ENCODE results near the gene ERGIC1. TPM values are rescaled to one million over a fixed set of nuclear protein-coding genes. Genes with fewer than 3 reads are reported as not detected.
A peak's percentile ranks its signal among the peaks of the same experiment; 100 is the strongest.
"Not testable (repeated sequence)": the region's sequence is repeated elsewhere in the genome, so short reads cannot be mapped to it uniquely, and the experiment has no call there.

The ERGIC1 gene
- total and polyA plus RNA-seq, 4 experiments from 2014 or later: 10.6 to 51.0 (median 32.3) TPM

GRCh38 chr5:172894767-172895388 is 60.8 kb downstream of the ERGIC1 start:
- Histone ChIP-seq H3K27me3 (ENCODE audit: insufficient read depth, low read length) (no peaks in the 10 kb centered on the region), H3K4me3 (ENCODE audit: low read length in 2 of 2) (no peak overlapping the region), H3K9me3 (ENCODE audit: control insufficient read depth in 1 of 2, low read length in 2 of 2) (no peaks in the 10 kb centered on the region), H3K36me3 (ENCODE audit: insufficient read depth, low read length) (peaks cover 11% of the 10 kb centered on the region), H3K4me1 (ENCODE audit: insufficient read depth, low read length) (peaks cover 5% of the 10 kb centered on the region), H3K27ac (ENCODE audit: low read depth, low read length) (no peak overlapping the region)
- POLR2A ChIA-PET (ENCODE audit: partially characterized antibody): no interaction called here
- peak overlapping the region in 2 of 7 donors; percentile 8 to 11 for H3K27ac Mint-ChIP-seq
- CTCF ChIA-PET (ENCODE audit: partially characterized antibody): interaction anchor here (1.0 kb wide), 1 partner anchor 11 kb away, joined by 4 read pairs; no protein-coding TSS in a partner anchor
- H3K9me3 Mint-ChIP-seq: no peaks in the 10 kb centered on the region
- H3K4me3 Mint-ChIP-seq: no peak overlapping the region
- intact Hi-C loops (cut with micrococcal nuclease): no loop called here
- H3K36me3 Mint-ChIP-seq: peaks cover 21 to 33% of the 10 kb centered on the region in 2 donors
- H3K27me3 Mint-ChIP-seq: no peaks in the 10 kb centered on the region
- H3K4me1 Mint-ChIP-seq: peaks cover 1 to 25% (median 7%) of the 10 kb centered on the region in 4 donors
- no peak for DNase-seq

DNA sequence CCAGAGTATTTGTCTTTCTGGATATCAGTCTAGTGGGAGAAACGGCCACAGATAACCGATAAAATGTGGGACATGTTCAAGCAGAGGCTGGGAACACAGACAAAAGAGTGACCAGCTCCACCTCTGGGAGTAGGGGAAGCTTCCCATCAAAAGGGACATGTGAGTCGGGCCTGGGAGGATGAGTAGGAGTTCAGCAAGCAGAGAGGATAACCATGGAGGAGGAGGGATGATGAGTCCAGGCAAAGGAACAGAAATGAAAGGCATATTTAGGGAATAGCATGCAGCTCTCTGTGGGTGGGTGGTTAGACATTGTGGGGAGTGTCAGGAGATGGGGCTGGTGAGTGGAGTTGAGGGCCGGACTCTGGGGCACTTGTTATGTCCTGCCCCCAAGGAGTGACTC is 61.5 kb downstream of the ERGIC1 start:
- POLR2A ChIA-PET (ENCODE audit: partially characterized antibody): no interaction called here
- intact Hi-C loops (cut with micrococcal nuclease): no loop called here
- no peaks in the 10 kb centered on the region for H3K9me3 ChIP-seq (ENCODE audit: control insufficient read depth in 1 of 2, low read length in 2 of 2)
- no peak overlapping the region for H3K27ac ChIP-seq (ENCODE audit: low read depth, low read length)
- Mint-ChIP-seq H3K9me3 (no peaks in the 10 kb centered on the region), H3K27ac (peak overlapping the region in 4 of 7 donors; percentile 22 to 24 (median 24)), H3K36me3 (peaks cover 25 to 32% of the 10 kb centered on the region in 2 donors), H3K4me3 (peak overlapping the region in 1 of 8 donors; percentile 39), H3K27me3 (no peaks in the 10 kb centered on the region), H3K4me1 (peaks cover 1 to 25% (median 7%) of the 10 kb centered on the region in 4 donors)
- CTCF ChIA-PET (ENCODE audit: partially characterized antibody): interaction anchor here (1.0 kb wide), 1 partner anchor 10 kb away, joined by 4 read pairs; no protein-coding TSS in a partner anchor
- H3K27me3 ChIP-seq (ENCODE audit: insufficient read depth, low read length): no peaks in the 10 kb centered on the region
- no peak overlapping the region for H3K4me3 ChIP-seq (ENCODE audit: low read length in 2 of 2)
- H3K36me3 ChIP-seq (ENCODE audit: insufficient read depth, low read length): peaks cover 7% of the 10 kb centered on the region
- H3K4me1 ChIP-seq (ENCODE audit: insufficient read depth, low read length): peaks cover 5% of the 10 kb centered on the region
- DNase-seq: no peak

- POLR2A ChIA-PET (ENCODE audit: partially characterized antibody): interaction anchor here (0.7 to 1.3 kb wide), 2 partner anchors 37 to 123 kb away, joined by 3 to 6 read pairs; no protein-coding TSS in a partner anchor
- peaks cover 1 to 25% (median 7%) of the 10 kb centered on the region in 4 donors for H3K4me1 Mint-ChIP-seq
- no peak overlapping the region for H3K4me3 ChIP-seq (ENCODE audit: low read length in 2 of 2)
- CTCF ChIA-PET (ENCODE audit: partially characterized antibody): no interaction called here
- H3K9me3 Mint-ChIP-seq: no peaks in the 10 kb centered on the region
- peaks cover 5% of the 10 kb centered on the region for H3K4me1 ChIP-seq (ENCODE audit: insufficient read depth, low read length)
- H3K4me3 Mint-ChIP-seq: peak overlapping the region in 1 of 8 donors; percentile 78
- H3K36me3 Mint-ChIP-seq: peaks cover 25 to 30% of the 10 kb centered on the region in 2 donors
- no peaks in the 10 kb centered on the region for H3K9me3 ChIP-seq (ENCODE audit: control insufficient read depth in 1 of 2, low read length in 2 of 2)
- intact Hi-C loops (cut with micrococcal nuclease): no loop called here
- peak overlapping the region in 1 of 7 donors; percentile 58 for H3K27ac Mint-ChIP-seq
- no peaks in the 10 kb centered on the region for H3K27me3 Mint-ChIP-seq
- peaks cover 5% of the 10 kb centered on the region for H3K36me3 ChIP-seq (ENCODE audit: insufficient read depth, low read length)
- DNase-seq: no peak
- no peak overlapping the region for H3K27ac ChIP-seq (ENCODE audit: low read depth, low read length)
- H3K27me3 ChIP-seq (ENCODE audit: insufficient read depth, low read length): no peaks in the 10 kb centered on the region
Measured at GRCh38 chr5:172896465-172896864, 62.4 kb downstream of the ERGIC1 start.

DNA sequence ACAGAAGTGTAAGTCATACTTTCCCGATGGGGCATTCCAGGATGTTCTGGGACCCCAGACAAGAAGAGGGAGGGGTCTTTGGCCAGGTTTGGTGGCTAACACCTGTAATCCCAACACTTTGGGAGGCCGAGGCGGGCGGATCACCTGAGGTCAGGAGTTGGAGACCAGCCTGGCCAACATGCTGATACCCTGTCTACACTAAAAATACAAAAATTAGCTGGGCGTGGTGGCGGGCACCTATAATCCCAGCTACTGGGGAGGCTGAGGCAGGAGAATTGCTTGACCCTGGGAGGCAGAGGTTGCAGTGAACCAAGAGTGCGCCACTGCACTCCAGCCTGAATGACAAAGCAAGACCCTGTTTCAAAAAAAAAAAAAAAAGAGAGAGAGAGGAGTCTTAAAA is 63.0 kb downstream of the ERGIC1 start:
- Mint-ChIP-seq H3K4me1 (peaks cover 1 to 25% (median 7%) of the 10 kb centered on the region in 4 donors), H3K36me3 (peaks cover 22 to 32% of the 10 kb centered on the region in 2 donors), H3K4me3 (peak overlapping the region in 3 of 8 donors; percentile 54 to 78 (median 64)), H3K27ac (peak overlapping the region in 4 of 7 donors; percentile 58 to 85 (median 74))
- H3K9me3 Mint-ChIP-seq; H3K9me3 ChIP-seq (ENCODE audit: control insufficient read depth in 1 of 2, low read length in 2 of 2); DNase-seq; H3K27me3 ChIP-seq (ENCODE audit: insufficient read depth, low read length); H3K27ac ChIP-seq (ENCODE audit: low read depth, low read length); H3K4me3 ChIP-seq (ENCODE audit: low read length in 2 of 2); H3K36me3 ChIP-seq (ENCODE audit: insufficient read depth, low read length); H3K27me3 Mint-ChIP-seq; intact Hi-C loops (cut with micrococcal nuclease); H3K4me1 ChIP-seq (ENCODE audit: insufficient read depth, low read length): not testable (repeated sequence)
- ChIA-PET CTCF (ENCODE audit: partially characterized antibody) (interaction anchor here (0.8 kb wide), 1 partner anchor 182 kb away, joined by 3 read pairs; no protein-coding TSS in a partner anchor), POLR2A (ENCODE audit: partially characterized antibody) (interaction anchor here (0.7 to 1.4 kb wide), 3 partner anchors 37 to 126 kb away, joined by 3 to 6 read pairs (median 5); partner anchors contain the start of gene DUSP1)

DNA sequence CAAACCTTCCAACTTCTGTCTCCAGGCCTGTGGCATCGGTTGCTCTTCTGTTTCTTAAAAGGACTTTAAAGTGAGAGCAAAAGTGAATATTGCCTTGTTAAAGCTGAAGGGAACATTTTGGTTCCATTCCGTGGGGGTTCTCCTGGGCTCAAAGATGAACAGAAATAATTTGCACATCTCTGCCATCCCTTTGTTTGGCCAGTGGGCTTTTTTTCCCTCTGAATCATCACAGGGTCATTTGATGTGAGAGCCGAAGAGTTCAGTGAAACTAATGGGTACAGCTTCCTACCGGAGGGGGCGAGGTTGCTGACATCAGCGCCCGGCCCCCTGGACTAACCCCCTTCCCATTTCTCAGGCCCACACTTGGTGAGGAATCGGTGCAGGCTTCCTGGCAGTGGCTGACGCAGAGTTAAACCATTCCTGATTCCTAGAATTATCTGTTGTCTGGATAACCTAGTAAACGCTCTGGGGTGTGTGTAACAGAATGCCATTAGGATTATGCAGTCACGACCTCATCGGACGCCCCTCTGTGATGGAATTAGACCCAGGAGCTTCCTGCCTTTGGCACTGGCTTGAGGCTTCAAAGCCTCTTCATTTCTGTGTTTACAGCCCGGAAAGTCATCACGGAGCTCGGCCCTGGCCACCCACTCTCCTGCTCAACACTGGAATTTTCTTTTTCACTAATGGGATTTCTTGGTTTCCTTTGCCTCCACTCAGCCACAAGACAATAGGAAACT is 63.6 kb downstream of the ERGIC1 start:
- peak overlapping the region in 4 of 7 donors; percentile 58 to 85 (median 80) for H3K27ac Mint-ChIP-seq
- peak in 1 of 5 donors; percentile 12 for DNase-seq
- CTCF ChIA-PET (ENCODE audit: partially characterized antibody): interaction anchor here (0.8 to 2.3 kb wide), 3 partner anchors 29 to 183 kb away, joined by 3 to 5 read pairs (median 3); no protein-coding TSS in a partner anchor
- no peaks in the 10 kb centered on the region for H3K9me3 Mint-ChIP-seq
- H3K36me3 Mint-ChIP-seq: peaks cover 22 to 34% of the 10 kb centered on the region in 2 donors
- H3K27me3 ChIP-seq (ENCODE audit: insufficient read depth, low read length): no peaks in the 10 kb centered on the region
- H3K4me1 Mint-ChIP-seq: peaks cover 1 to 25% (median 7%) of the 10 kb centered on the region in 4 donors
- peak overlapping the region in 3 of 8 donors; percentile 54 to 78 (median 64) for H3K4me3 Mint-ChIP-seq
- no peak overlapping the region for H3K4me3 ChIP-seq (ENCODE audit: low read length in 2 of 2)
- peaks cover 5% of the 10 kb centered on the region for H3K36me3 ChIP-seq (ENCODE audit: insufficient read depth, low read length)
- H3K27me3 Mint-ChIP-seq: no peaks in the 10 kb centered on the region
- H3K27ac ChIP-seq (ENCODE audit: low read depth, low read length): no peak overlapping the region
- POLR2A ChIA-PET (ENCODE audit: partially characterized antibody): interaction anchor here (1.3 to 1.4 kb wide), 2 partner anchors 124 to 127 kb away, joined by 5 to 6 read pairs; partner anchors contain the start of gene DUSP1
- intact Hi-C loops (cut with micrococcal nuclease): no loop called here
- H3K9me3 ChIP-seq (ENCODE audit: control insufficient read depth in 1 of 2, low read length in 2 of 2): no peaks in the 10 kb centered on the region
- peaks cover 5% of the 10 kb centered on the region for H3K4me1 ChIP-seq (ENCODE audit: insufficient read depth, low read length)

GRCh38 chr5:172898218-172898842 is 64.3 kb downstream of the ERGIC1 start:
- no peaks in the 10 kb centered on the region for H3K27me3 ChIP-seq (ENCODE audit: insufficient read depth, low read length)
- peaks cover 5% of the 10 kb centered on the region for H3K4me1 ChIP-seq (ENCODE audit: insufficient read depth, low read length)
- H3K4me1 Mint-ChIP-seq: peaks cover 1 to 25% (median 7%) of the 10 kb centered on the region in 4 donors
- H3K27ac Mint-ChIP-seq: peak overlapping the region in 3 of 7 donors; percentile 74 to 84 (median 77)
- H3K9me3 ChIP-seq (ENCODE audit: control insufficient read depth in 1 of 2, low read length in 2 of 2): no peaks in the 10 kb centered on the region
- no peaks in the 10 kb centered on the region for H3K27me3 Mint-ChIP-seq
- peak overlapping the region in 1 of 8 donors; percentile 78 for H3K4me3 Mint-ChIP-seq
- H3K9me3 Mint-ChIP-seq: no peaks in the 10 kb centered on the region
- peaks cover 22 to 36% of the 10 kb centered on the region in 2 donors for H3K36me3 Mint-ChIP-seq
- DNase-seq: no peak
- intact Hi-C loops (cut with micrococcal nuclease): no loop called here
- H3K4me3 ChIP-seq (ENCODE audit: low read length in 2 of 2): no peak overlapping the region
- no peak overlapping the region for H3K27ac ChIP-seq (ENCODE audit: low read depth, low read length)
- peaks cover 5% of the 10 kb centered on the region for H3K36me3 ChIP-seq (ENCODE audit: insufficient read depth, low read length)
- POLR2A ChIA-PET (ENCODE audit: partially characterized antibody): interaction anchor here (1.4 kb wide), 1 partner anchor 128 kb away, joined by 5 read pairs; the partner anchor contains the start of gene DUSP1
- CTCF ChIA-PET (ENCODE audit: partially characterized antibody): interaction anchor here (1.1 to 2.7 kb wide), 3 partner anchors 29 to 182 kb away, joined by 3 to 11 read pairs (median 5); no protein-coding TSS in a partner anchor

Data from CD4-positive, alpha-beta memory T cell (primary cell).